K562 (cell line): ENCODE results near the gene WNK2. TPM values are rescaled to one million over a fixed set of nuclear protein-coding genes. Genes with fewer than 3 reads are reported as not detected.

ENCODE experiments used
- ATAC-seq: fragments of 200-7000 bp; cut with Tn5 transposase; 3 replicates; pipeline ENCODE4 v1.9.1; 2020; ENCODE audit warnings: moderate library complexity
- BruUV-seq: library from RNA; stranded (reverse); fragments of 400-500 nt; replicated peaks from 2 replicates; lab custom pipeline; 2021; lab: Mats Ljungman, UMichigan
- CTCF ChIA-PET: fragments of 300-600 bp; formaldehyde crosslinking; extraction: SDS; loops from one replicate; lab custom pipeline; 2021; ENCODE audit warnings: low intra/inter-chr PET ratio; lab: Yijun Ruan, JAX
- POLR2A ChIA-PET: fragments of 300-600, 350-650 bp; sonication (Branson Sonifier 250); formaldehyde crosslinking; extraction: SDS; loops from one replicate; lab custom pipeline; 2021; ENCODE audit warnings: antibody characterized with exemption, inconsistent platforms; lab: Yijun Ruan, JAX
- DNase-seq, 4 experiments: peaks; one replicate each; pipeline versions ENCODE4 v3.0.0 to v3.0.0-alpha.2; 2011 to 2018; ENCODE audit warnings: low spot score in 3 of 4, mixed read lengths in 3 of 4; ENCODE audit errors: extremely low read depth in 1 of 4
- FAIRE-seq: peaks from 2 replicates; lab custom pipeline; 2011; peaks lifted over from hg19 to GRCh38; lab: Jason Lieb, UNC
- H2AFZ ChIP-seq: 2 replicates; pipeline ENCODE4 v1.6.0; 2011; ENCODE audit warnings: low read depth, low read length, control low read depth, inconsistent platforms
- H3K27ac ChIP-seq: fragments of 200-600 bp; 3 replicates; pipeline ENCODE4 v1.8.0; 2011; ENCODE audit warnings: low read depth, mild to moderate bottlenecking, control low read depth, inconsistent platforms, low read length, moderate library complexity, mixed read lengths; ENCODE audit errors: extremely low read depth
- H3K27me3 ChIP-seq, 2 experiments: fragments of 300-600 bp in 1 of 2; 2 replicates in 1 of 2; 3 replicates in 1 of 2; pipeline versions ENCODE4 v1.6.0 to v1.8.0; 2011; ENCODE audit warnings: inconsistent platforms in 2 of 2, low read length in 2 of 2, mild to moderate bottlenecking in 1 of 2, mixed read lengths in 1 of 2, moderate library complexity in 1 of 2; ENCODE audit not compliant: control insufficient read depth in 2 of 2, insufficient read depth in 2 of 2
- H3K36me3 ChIP-seq: fragments of 300-600 bp; 3 replicates; pipeline ENCODE4 v1.8.0; 2011; ENCODE audit warnings: mild to moderate bottlenecking, low read length, inconsistent platforms; ENCODE audit not compliant: control insufficient read depth, insufficient read depth
- H3K4me1 ChIP-seq, 2 experiments: fragments of 200-600 bp in 1 of 2; replicated peaks in 1 of 2; 2 replicates in 1 of 2; 3 replicates in 1 of 2; pipeline versions ENCODE4 v1.5.1 to v1.8.0; 2011; ENCODE audit warnings: inconsistent platforms in 2 of 2, low read length in 2 of 2, mild to moderate bottlenecking in 1 of 2, mixed read lengths in 1 of 2, moderate library complexity in 1 of 2; ENCODE audit not compliant: control insufficient read depth in 2 of 2, insufficient read depth in 2 of 2
- H3K4me2 ChIP-seq: 2 replicates; pipeline ENCODE4 v1.6.1; 2011; ENCODE audit warnings: low read length, control low read depth, inconsistent platforms, mixed read lengths; ENCODE audit not compliant: insufficient read depth
- H3K4me3 ChIP-seq: fragments of 200-600 bp; sonication (generic), shearing (Covaris generic); 2 replicates; pipeline ENCODE4 v1.5.1; 2016; ENCODE audit warnings: control low read depth, inconsistent platforms
- H3K79me2 ChIP-seq: fragments of 200-600 bp; 3 replicates; pipeline ENCODE4 v1.8.0; 2011; ENCODE audit warnings: low read length, inconsistent platforms; ENCODE audit not compliant: control insufficient read depth, insufficient read depth
- H3K9ac ChIP-seq, 2 experiments: 2 replicates each; pipeline versions ENCODE4 v1.6.0 to v1.6.1; 2011; ENCODE audit warnings: low read depth in 2 of 2, low read length in 2 of 2, control low read depth in 1 of 2, inconsistent platforms in 1 of 2, mild to moderate bottlenecking in 1 of 2, mixed read lengths in 1 of 2; ENCODE audit not compliant: insufficient read depth in 1 of 2
- H3K9me1 ChIP-seq: one replicate; pipeline ENCODE4 v1.6.0; 2011; ENCODE audit warnings: inconsistent platforms, mild to moderate bottlenecking, low read length, moderate library complexity; ENCODE audit not compliant: control insufficient read depth, insufficient read depth
- H3K9me3 ChIP-seq: replicated peaks from 2 replicates; pipeline ENCODE4 v1.5.1; 2011; ENCODE audit warnings: low read depth, low read length, inconsistent platforms; ENCODE audit not compliant: control insufficient read depth, insufficient read depth
- H4K20me1 ChIP-seq: replicated peaks from 2 replicates; pipeline ENCODE4 v1.6.1; 2011; ENCODE audit warnings: low read length, inconsistent platforms, mixed read lengths; ENCODE audit not compliant: control insufficient read depth, insufficient read depth
- C11orf30 ChIP-seq: fragments of 450-650 bp; IDR thresholded peaks from 2 replicates; pipeline ENCODE4 v1.6.1; 2016; ENCODE audit warnings: low read depth, mild to moderate bottlenecking
- JUN ChIP-seq, 2 experiments: sonication (generic) in 1 of 2; formaldehyde crosslinking in 1 of 2; IDR thresholded peaks; 2 replicates each; pipeline versions ENCODE4 v1.6.1 to v1.8.0; 2012 to 2022; ENCODE audit warnings: borderline replicate concordance in 2 of 2, mild to moderate bottlenecking in 2 of 2, improper control_type of control experiment in 1 of 2, low read depth in 1 of 2, low read length in 1 of 2, missing genetic modification reagents in 1 of 2
- JUNB ChIP-seq: fragments of 450-650 bp; formaldehyde crosslinking; conservative IDR thresholded peaks from 2 replicates; pipeline ENCODE4 v1.4.0; 2020; ENCODE audit warnings: mild to moderate bottlenecking
- PCBP1 ChIP-seq: fragments of 200-400 bp; formaldehyde crosslinking; IDR thresholded peaks from 2 replicates; pipeline ENCODE4 v1.6.1; 2018; ENCODE audit warnings: mild to moderate bottlenecking, low read depth, low read length; ENCODE audit not compliant: poor library complexity, severe bottlenecking
- POLR3G ChIP-seq: IDR thresholded peaks from 2 replicates; pipeline ENCODE4 v1.6.1; 2011; ENCODE audit not compliant: insufficient read length, insufficient replicate concordance; ENCODE audit errors: extremely low read depth
- PTRF ChIP-seq: fragments of 450-650 bp; IDR thresholded peaks from 2 replicates; pipeline ENCODE4 v1.6.1; 2016; ENCODE audit warnings: mild to moderate bottlenecking, missing genetic modification characterization, missing compliant biosample characterization
- SMAD2 ChIP-seq: fragments of 150-350 bp; IDR thresholded peaks from 2 replicates; pipeline ENCODE4 v1.6.1; 2014; ENCODE audit warnings: low read depth, mild to moderate bottlenecking, low read length
- ZNF24 ChIP-seq: fragments of 450-650 bp; IDR thresholded peaks from 2 replicates; pipeline ENCODE4 v1.6.1; 2016
- WGBS: fragments of 100-300 bp; shearing (Covaris generic); methylation state at CpG from one replicate; pipeline ENCODE4 v1.1.6; 2016; ENCODE audit warnings: low coverage, mixed read lengths; ENCODE audit not compliant: insufficient coverage; ENCODE audit errors: missing lambda C conversion rate; 5-methylcytosine and 5-hydroxymethylcytosine counted together
- in situ Hi-C: fragments of 300-500 bp; cut with MboI; formaldehyde crosslinking; loops from 4 replicates; pipeline ENCODE4 v1.15.0; 2018; ENCODE audit warnings: inconsistent platforms, mixed read lengths
- intact Hi-C: fragments of 100-400 bp; cut with micrococcal nuclease; formaldehyde crosslinking; loops from 2 replicates; pipeline ENCODE4 v1.14.2; 2022
- polyA plus RNA-seq, 8 experiments: library from polyadenylated mRNA; depleted of rRNA in 4 of 8; stranded (reverse) in 5 of 8; unstranded in 3 of 8; fragments of >200 nt; fragmentation: Nextera tagmentation in 2 of 8; fragmentation: Illumina TruSeq in 1 of 8; extraction: Ambion mirVana in 2 of 8; extraction: Trizol in 1 of 8; gene quantifications; 2 replicates each; pipeline versions ENCODE4 v1.2.1 to v1.2.3, GENCODE V29; 2011 to 2014; ENCODE audit warnings: inconsistent platforms in 1 of 8, missing spikeins in 1 of 8
- total RNA-seq, 7 experiments: library from RNA; depleted of rRNA in 6 of 7; stranded (reverse); fragments of >200 nt in 6 of 7; fragmentation: Illumina TruSeq in 2 of 7; extraction: Trizol in 2 of 7; gene quantifications; 2 replicates each; pipeline versions ENCODE4 v1.2.1 to v1.2.3, GENCODE V29; 2011 to 2021; ENCODE audit warnings: low replicate concordance in 1 of 7
- TF ChIP-seq, protein P1 (sequence below): fragments of 450-650 bp; IDR thresholded peaks from one replicate; pipeline ENCODE4 v1.6.1; 2018; ENCODE audit warnings: mild to moderate bottlenecking, moderate library complexity; ENCODE audit not compliant: partially characterized antibody

WNK2 gene
- total and polyA plus RNA-seq, 9 of the 15 experiments (the other 6 are each of a cell fraction or from before 2014, with no cell fraction given), result 0.36 to 3.3 (median 0.64) TPM; not detected in 2

DNA sequence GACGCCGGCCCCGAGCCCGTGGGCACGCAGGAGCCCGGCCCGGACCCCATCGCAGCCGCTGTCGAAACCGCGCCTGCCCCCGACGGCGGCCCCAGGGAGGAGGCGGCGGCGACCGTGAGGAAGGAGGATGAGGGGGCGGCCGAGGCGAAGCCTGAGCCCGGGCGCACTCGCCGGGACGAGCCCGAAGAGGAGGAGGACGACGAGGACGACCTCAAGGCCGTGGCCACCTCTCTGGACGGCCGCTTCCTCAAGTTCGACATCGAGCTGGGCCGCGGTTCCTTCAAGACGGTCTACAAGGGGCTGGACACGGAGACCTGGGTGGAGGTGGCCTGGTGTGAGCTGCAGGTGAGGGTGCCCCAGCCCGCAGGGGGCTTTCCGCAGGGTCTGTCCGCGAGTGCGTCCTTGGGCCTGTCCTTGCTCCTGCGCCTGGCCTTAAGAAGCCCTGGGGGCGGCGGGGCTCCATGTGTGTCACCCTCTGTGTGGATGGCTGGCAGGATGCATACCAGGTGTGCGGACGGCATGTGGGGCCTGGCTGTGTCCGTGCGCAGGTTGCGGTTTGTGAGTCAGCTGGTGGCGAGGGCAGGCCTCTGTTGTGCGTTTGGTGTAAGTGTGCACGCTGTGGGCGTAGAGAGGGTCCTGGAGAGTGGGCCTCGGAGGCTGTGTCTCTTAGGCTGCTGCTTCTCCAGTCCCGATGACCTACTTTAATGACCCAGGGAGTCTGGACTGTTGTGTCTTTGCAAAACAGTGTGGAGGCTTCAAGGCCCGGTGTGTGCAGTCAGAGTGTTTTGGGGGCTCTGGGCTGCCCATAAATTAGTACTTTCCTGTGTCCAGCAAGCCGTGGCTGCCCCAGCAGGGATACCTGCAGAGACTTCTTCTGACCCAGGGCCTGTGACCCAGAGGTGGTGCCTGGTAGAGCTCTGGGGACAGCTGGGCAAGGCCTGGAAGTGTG is 1.6 kb downstream of the WNK2 start:
- intact Hi-C loops (no loop called here), in situ Hi-C loops (no loop called here)
- H3K27ac ChIP-seq, result no peak overlapping the region
- BruUV-seq, result no TSS peak
- H3K4me2 ChIP-seq, result no peak overlapping the region
- 72% methylated on average over 19 of the region's 61 CpGs for WGBS
- FAIRE-seq, result no peak
- H3K4me1 ChIP-seq, result peaks cover 0 to 25% of the 10 kb centered on the region in 2 experiments; a peak in 2 of 5 replicates
- no peaks in the 10 kb centered on the region for H3K79me2 ChIP-seq
- no peak for ATAC-seq
- ChIA-PET CTCF (no interaction called here), POLR2A (interaction anchor here (1.5 kb wide), 1 partner anchor 19 kb away, joined by 3 read pairs; no protein-coding TSS in a partner anchor)
- H2AFZ ChIP-seq, result no peak overlapping the region
- no peak overlapping the region for H3K9ac ChIP-seq
- no peaks in the 10 kb centered on the region for H3K36me3 ChIP-seq
- H4K20me1 ChIP-seq, result peaks cover 16% of the 10 kb centered on the region
- no peak for DNase-seq
- no peaks in the 10 kb centered on the region for H3K9me1 ChIP-seq
- H3K27me3 ChIP-seq, result peaks cover 23 to 67% of the 10 kb centered on the region in 2 experiments; a peak in 4 of 5 replicates
- TF ChIP-seq PTRF, result no peak
- TF ChIP-seq POLR3G, result no peak
- TF ChIP-seq JUN (IDR thresholded peaks at IDR 0.05; ENCODE audit: borderline replicate concordance, low read depth, low read length), result no peak
- TF ChIP-seq JUN (CRISPR knock-in tag; IDR thresholded peaks at IDR 0.05; ENCODE audit: borderline replicate concordance), result no peak
- TF ChIP-seq C11orf30, result no peak
- no peak for TF ChIP-seq PCBP1
- TF ChIP-seq JUNB, result no peak
- TF ChIP-seq ZNF24, result no peak
- no peak for TF ChIP-seq SMAD2
- TF ChIP-seq, protein P1, sequence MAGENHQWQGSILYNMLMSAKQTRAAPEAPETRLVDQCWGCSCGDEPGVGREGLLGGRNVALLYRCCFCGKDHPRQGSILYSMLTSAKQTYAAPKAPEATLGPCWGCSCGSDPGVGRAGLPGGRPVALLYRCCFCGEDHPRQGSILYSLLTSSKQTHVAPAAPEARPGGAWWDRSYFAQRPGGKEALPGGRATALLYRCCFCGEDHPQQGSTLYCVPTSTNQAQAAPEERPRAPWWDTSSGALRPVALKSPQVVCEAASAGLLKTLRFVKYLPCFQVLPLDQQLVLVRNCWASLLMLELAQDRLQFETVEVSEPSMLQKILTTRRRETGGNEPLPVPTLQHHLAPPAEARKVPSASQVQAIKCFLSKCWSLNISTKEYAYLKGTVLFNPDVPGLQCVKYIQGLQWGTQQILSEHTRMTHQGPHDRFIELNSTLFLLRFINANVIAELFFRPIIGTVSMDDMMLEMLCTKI, result no peak
- no peak overlapping the region for H3K4me3 ChIP-seq
- H3K9me3 ChIP-seq, result no peaks in the 10 kb centered on the region
